H9 (cell line): Measurements from ENCODE around the gene RASSF8. TPM values are rescaled to one million over a fixed set of nuclear protein-coding genes. Genes with fewer than 3 reads are reported as not detected.

Source experiments
- DNase-seq: peaks from one replicate; pipeline ENCODE4 v3.0.0-alpha.2; 2017
- H2AFZ ChIP-seq: one replicate; pipeline ENCODE4 v1.6.1; 2013; ENCODE audit warnings: mild to moderate bottlenecking, low read length, control low read depth, moderate library complexity
- H2AK5ac ChIP-seq: 2 replicates; pipeline ENCODE4 v1.6.1; 2013; ENCODE audit warnings: low read length, control low read depth, mixed read lengths; ENCODE audit not compliant: insufficient read length
- H2BK120ac ChIP-seq: one replicate; pipeline ENCODE4 v1.6.1; 2013; ENCODE audit warnings: low read depth, mild to moderate bottlenecking, low read length, control low read depth, inconsistent platforms; ENCODE audit not compliant: poor library complexity, severe bottlenecking
- H2BK12ac ChIP-seq: 2 replicates; pipeline ENCODE4 v1.6.1; 2013; ENCODE audit warnings: low read length, control low read depth, mixed read lengths, low read depth; ENCODE audit not compliant: insufficient read length
- H2BK15ac ChIP-seq: 2 replicates; pipeline ENCODE4 v1.6.1; 2013; ENCODE audit warnings: low read depth, low read length, control low read depth
- H2BK20ac ChIP-seq: one replicate; pipeline ENCODE4 v1.6.1; 2013; ENCODE audit warnings: low read depth, mild to moderate bottlenecking, low read length, control low read depth, inconsistent platforms; ENCODE audit not compliant: poor library complexity, severe bottlenecking
- H2BK5ac ChIP-seq: 2 replicates; pipeline ENCODE4 v1.6.1; 2013; ENCODE audit warnings: low read length, control low read depth, mixed read lengths; ENCODE audit not compliant: insufficient read length
- H3K14ac ChIP-seq: 2 replicates; pipeline ENCODE4 v1.6.1; 2013; ENCODE audit warnings: low read length, control low read depth; ENCODE audit not compliant: insufficient read depth
- H3K18ac ChIP-seq: 2 replicates; pipeline ENCODE4 v1.6.1; 2013; ENCODE audit warnings: low read depth, mild to moderate bottlenecking, mixed read lengths, low read length, control low read depth; ENCODE audit not compliant: insufficient read length
- H3K23ac ChIP-seq: 2 replicates; pipeline ENCODE4 v1.6.1; 2013; ENCODE audit warnings: low read length, control low read depth, mixed read lengths, low read depth; ENCODE audit not compliant: insufficient read length
- H3K23me2 ChIP-seq: 2 replicates; pipeline ENCODE4 v1.6.1; 2013; ENCODE audit warnings: low read depth, mild to moderate bottlenecking, mixed read lengths, low read length, control low read depth; ENCODE audit not compliant: insufficient read length, poor library complexity, severe bottlenecking
- H3K27ac ChIP-seq: 2 replicates; pipeline ENCODE4 v1.5.1; 2013; ENCODE audit warnings: low read length, control low read depth, mixed read lengths, low read depth; ENCODE audit not compliant: insufficient read length
- H3K27me3 ChIP-seq: 2 replicates; pipeline ENCODE4 v1.6.1; 2013; ENCODE audit warnings: low read length, control low read depth, inconsistent platforms; ENCODE audit not compliant: insufficient read depth
- H3K4ac ChIP-seq: 2 replicates; pipeline ENCODE4 v1.6.1; 2013; ENCODE audit warnings: low read depth, mild to moderate bottlenecking, control low read depth, inconsistent platforms, low read length, moderate library complexity
- H3K4me1 ChIP-seq: 2 replicates; pipeline ENCODE4 v1.6.1; 2013; ENCODE audit warnings: low read length, control low read depth, inconsistent platforms; ENCODE audit not compliant: insufficient read depth
- H3K4me2 ChIP-seq: 2 replicates; pipeline ENCODE4 v1.6.1; 2013; ENCODE audit warnings: low read length, control low read depth, mixed read lengths; ENCODE audit not compliant: insufficient read length, insufficient read depth
- H3K56ac ChIP-seq: 2 replicates; pipeline ENCODE4 v1.6.1; 2013; ENCODE audit warnings: low read depth, mild to moderate bottlenecking, mixed read lengths, low read length, control low read depth; ENCODE audit not compliant: insufficient read length
- H3K79me1 ChIP-seq: 2 replicates; pipeline ENCODE4 v1.6.1; 2013; ENCODE audit warnings: low read depth, mild to moderate bottlenecking, moderate library complexity, low read length, control low read depth, inconsistent platforms; ENCODE audit not compliant: insufficient read depth, poor library complexity, severe bottlenecking
- H3K79me2 ChIP-seq: 2 replicates; pipeline ENCODE4 v1.6.1; 2013; ENCODE audit warnings: low read length, control low read depth, inconsistent platforms; ENCODE audit not compliant: insufficient read depth
- H3K9ac ChIP-seq: 2 replicates; pipeline ENCODE4 v1.6.1; 2013; ENCODE audit warnings: low read length, control low read depth, mixed read lengths; ENCODE audit not compliant: insufficient read length; ENCODE audit errors: extremely low read depth
- H3K9me3 ChIP-seq: one replicate; pipeline ENCODE4 v1.6.1; 2013; ENCODE audit warnings: low read depth, low read length, inconsistent platforms; ENCODE audit not compliant: control insufficient read depth
- H3T11ph ChIP-seq: one replicate; pipeline ENCODE4 v1.6.1; 2013; ENCODE audit warnings: mild to moderate bottlenecking, low read length, control low read depth, inconsistent platforms
- H4K20me1 ChIP-seq: one replicate; pipeline ENCODE4 v1.6.1; 2013; ENCODE audit not compliant: control insufficient read depth, insufficient read length, insufficient read depth
- H4K5ac ChIP-seq: 2 replicates; pipeline ENCODE4 v1.6.1; 2013; ENCODE audit warnings: low read depth, mild to moderate bottlenecking, mixed read lengths, low read length, control low read depth; ENCODE audit not compliant: insufficient read length
- H4K8ac ChIP-seq: replicated peaks from 2 replicates; pipeline ENCODE4 v1.6.1; 2013; ENCODE audit warnings: low read length, control low read depth, mixed read lengths, low read depth; ENCODE audit not compliant: insufficient read length
- H4K91ac ChIP-seq: 2 replicates; pipeline ENCODE4 v1.6.1; 2013; ENCODE audit warnings: low read depth, mild to moderate bottlenecking, moderate library complexity, mixed read lengths, low read length, control low read depth; ENCODE audit not compliant: insufficient read length
- H3K27ac Mint-ChIP-seq, 3 experiments: 2 replicates in 2 of 3; 3 replicates in 1 of 3; pipeline ENCODE4 v1.8.0; 2020 to 2021; ENCODE audit warnings: mixed read lengths in 3 of 3, mild to moderate bottlenecking in 1 of 3, moderate library complexity in 1 of 3
- H3K27me3 Mint-ChIP-seq: 2 replicates; pipeline ENCODE4 v1.8.0; 2021; ENCODE audit warnings: low read depth, mild to moderate bottlenecking, moderate library complexity, mixed read lengths
- H3K36me3 Mint-ChIP-seq, 3 experiments: 2 replicates in 2 of 3; 3 replicates in 1 of 3; pipeline ENCODE4 v1.8.0; 2020 to 2021; ENCODE audit warnings: low read depth in 3 of 3, mixed read lengths in 3 of 3; ENCODE audit not compliant: insufficient read depth in 1 of 3
- H3K4me1 Mint-ChIP-seq, 2 experiments: 2 replicates each; pipeline ENCODE4 v1.8.0; 2020; ENCODE audit warnings: mixed read lengths in 2 of 2
- H3K4me3 Mint-ChIP-seq, 2 experiments: 2 replicates in 1 of 2; 3 replicates in 1 of 2; pipeline ENCODE4 v1.8.0; 2020 to 2021; ENCODE audit warnings: mild to moderate bottlenecking in 2 of 2, mixed read lengths in 2 of 2, moderate library complexity in 1 of 2
- H3K9me3 Mint-ChIP-seq, 2 experiments: 2 replicates in 1 of 2; 3 replicates in 1 of 2; pipeline ENCODE4 v1.8.0; 2020; ENCODE audit warnings: mild to moderate bottlenecking in 2 of 2, mixed read lengths in 2 of 2, moderate library complexity in 1 of 2
- WGBS: extraction: QIAGEN DNeasy Blood & Tissue Kit; methylation state at CpG from one replicate; pipeline ENCODE4 v1.1.7; 2013; ENCODE audit warnings: missing lambda C conversion rate, low lambda C conversion rate, mixed read lengths; ENCODE audit not compliant: insufficient read length; ENCODE audit errors: extremely low coverage; 5-methylcytosine and 5-hydroxymethylcytosine counted together
- total RNA-seq: library from RNA; stranded (reverse); gene quantifications from 2 replicates; pipeline ENCODE4 v1.2.1, GENCODE V29; 2021
- TF ChIP-seq, protein P1 (sequence below): fragments of 200-600 bp; sonication (generic); conservative IDR thresholded peaks from 3 replicates; pipeline ENCODE4 v1.8.0; 2021; ENCODE audit warnings: antibody characterized with exemption, mild to moderate bottlenecking

RASSF8 gene
- total RNA-seq, 1 experiment from 2014 or later: 38.8 TPM

DNA sequence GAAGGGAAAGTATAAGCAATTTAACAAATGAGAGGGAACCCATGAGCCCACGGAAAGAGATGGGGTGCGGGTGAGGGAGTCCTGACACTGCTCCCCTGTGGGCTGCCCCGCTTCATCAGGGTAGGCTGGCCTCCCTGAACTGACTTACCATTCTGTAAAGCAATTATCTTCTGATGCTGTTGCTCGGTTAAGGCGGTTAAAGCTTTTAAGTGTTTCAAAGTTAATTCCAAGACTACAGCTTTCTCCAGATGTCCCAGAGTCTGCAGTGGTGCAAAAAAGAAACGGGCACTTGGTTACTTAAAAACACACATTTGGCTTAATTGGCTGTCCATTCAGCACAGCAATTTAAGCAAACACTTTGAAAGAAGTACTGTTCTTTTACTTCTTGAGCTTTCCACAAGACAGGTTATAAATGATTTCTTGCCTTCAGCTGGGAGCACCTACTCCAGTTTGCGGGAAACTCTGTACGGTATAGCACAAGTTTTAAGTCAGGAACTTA lies 165.0 kb downstream of the RASSF8 start:
- no peak overlapping the region for H3K27ac ChIP-seq
- H3K4me1 Mint-ChIP-seq: peaks cover 32 to 49% of the 10 kb centered on the region in 2 experiments

More for the DNA sequence above, 165.0 kb downstream of the RASSF8 start:
- H2AFZ ChIP-seq: no peak overlapping the region
- H2BK120ac ChIP-seq: no peak overlapping the region
- Mint-ChIP-seq H3K27me3 (peaks cover 93% of the 10 kb centered on the region), H3K36me3 (peaks cover 0 to 4% (median 0%) of the 10 kb centered on the region in 3 experiments; a peak in 1 of 7 replicates), H3K9me3 (peaks cover 0 to 4% of the 10 kb centered on the region in 2 experiments; a peak in 1 of 5 replicates), H3K4me3 (peak overlapping the region; percentile 59 to 87), H3K27ac (0 out of 7 replicates have a peak overlapping the region, but pooled peaks of 1 of the 3 experiments have one; percentile 48)
- no peak for DNase-seq
- H3K4ac ChIP-seq: no peak overlapping the region
- H3K79me2 ChIP-seq: no peaks in the 10 kb centered on the region
- H3K18ac ChIP-seq: no peak overlapping the region
- H3K4me1 ChIP-seq: peaks cover 3% of the 10 kb centered on the region; the same call in 1 of the 2 replicates
- no peak overlapping the region for H2BK20ac ChIP-seq
- H3T11ph ChIP-seq: no peak overlapping the region
- H2BK15ac ChIP-seq: no peak overlapping the region
- H4K5ac ChIP-seq: no peak overlapping the region
- WGBS: no CpG with 5 or more reads among the region's 8 CpGs
- H3K4me2 ChIP-seq: peak overlapping the region; percentile 87
- H3K79me1 ChIP-seq: no peaks in the 10 kb centered on the region
- no peaks in the 10 kb centered on the region for H4K20me1 ChIP-seq
- no peak overlapping the region for H2BK12ac ChIP-seq
- no peak overlapping the region for H4K8ac ChIP-seq
- H2BK5ac ChIP-seq: no peak overlapping the region
- H3K27me3 ChIP-seq: peaks cover 53% of the 10 kb centered on the region
- no peaks in the 10 kb centered on the region for H3K9me3 ChIP-seq
- no peak overlapping the region for H3K9ac ChIP-seq
- H3K23me2 ChIP-seq: peaks cover 32% of the 10 kb centered on the region
- TF ChIP-seq, protein P1, sequence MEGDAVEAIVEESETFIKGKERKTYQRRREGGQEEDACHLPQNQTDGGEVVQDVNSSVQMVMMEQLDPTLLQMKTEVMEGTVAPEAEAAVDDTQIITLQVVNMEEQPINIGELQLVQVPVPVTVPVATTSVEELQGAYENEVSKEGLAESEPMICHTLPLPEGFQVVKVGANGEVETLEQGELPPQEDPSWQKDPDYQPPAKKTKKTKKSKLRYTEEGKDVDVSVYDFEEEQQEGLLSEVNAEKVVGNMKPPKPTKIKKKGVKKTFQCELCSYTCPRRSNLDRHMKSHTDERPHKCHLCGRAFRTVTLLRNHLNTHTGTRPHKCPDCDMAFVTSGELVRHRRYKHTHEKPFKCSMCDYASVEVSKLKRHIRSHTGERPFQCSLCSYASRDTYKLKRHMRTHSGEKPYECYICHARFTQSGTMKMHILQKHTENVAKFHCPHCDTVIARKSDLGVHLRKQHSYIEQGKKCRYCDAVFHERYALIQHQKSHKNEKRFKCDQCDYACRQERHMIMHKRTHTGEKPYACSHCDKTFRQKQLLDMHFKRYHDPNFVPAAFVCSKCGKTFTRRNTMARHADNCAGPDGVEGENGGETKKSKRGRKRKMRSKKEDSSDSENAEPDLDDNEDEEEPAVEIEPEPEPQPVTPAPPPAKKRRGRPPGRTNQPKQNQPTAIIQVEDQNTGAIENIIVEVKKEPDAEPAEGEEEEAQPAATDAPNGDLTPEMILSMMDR: no peak
- no peak overlapping the region for H2AK5ac ChIP-seq
- no peak overlapping the region for H3K23ac ChIP-seq
- H4K91ac ChIP-seq: no peak overlapping the region
- no peak overlapping the region for H3K14ac ChIP-seq
- H3K56ac ChIP-seq: no peak overlapping the region
